Right atrium auricular region (tissue), 2 donors: ENCODE data around the gene PSMD10. TPM values are rescaled to one million over a fixed set of nuclear protein-coding genes. Genes with fewer than 3 reads are reported as not detected.
A peak's percentile ranks its signal among the peaks of the same experiment; 100 is the strongest.

ENCODE experiments used
- DNase-seq: peaks from one replicate; pipeline ENCODE4 v3.0.0-alpha.2; 2019; ENCODE audit warnings: low spot score
- H3K27ac ChIP-seq, 2 donors: fragments of 200-600 bp; sonication (generic); 1 replicate in 1 of 2; 2 replicates in 1 of 2; pipeline ENCODE4 v1.5.1; 2016 to 2019
- H3K27me3 ChIP-seq, 2 donors: fragments of 200-600 bp; sonication (generic); one replicate each; pipeline versions ENCODE4 v1.5.1 to v1.6.0; 2017 to 2019
- H3K36me3 ChIP-seq: fragments of 200-600 bp; sonication (generic); one replicate; pipeline ENCODE4 v1.5.1; 2016
- H3K4me1 ChIP-seq, 2 donors: fragments of 200-600 bp; sonication (generic); one replicate each; pipeline versions ENCODE4 v1.5.1 to v1.6.0; 2017 to 2019
- H3K4me3 ChIP-seq, 2 donors: fragments of 200-600 bp; sonication (generic); 1 replicate in 1 of 2; 2 replicates in 1 of 2; pipeline ENCODE4 v1.5.1; 2017 to 2019; ENCODE audit warnings: mild to moderate bottlenecking in 1 of 2, moderate library complexity in 1 of 2
- H3K9me3 ChIP-seq, 2 donors: fragments of 200-600 bp; sonication (generic); one replicate each; pipeline ENCODE4 v1.5.1; 2019
- total RNA-seq, 2 donors: library from RNA; depleted of rRNA; stranded (reverse); fragments of >200 nt; gene quantifications; one replicate each; pipeline ENCODE4 v1.1.0, GENCODE V29; 2016
- TF ChIP-seq, protein P1 (sequence below), 2 donors: fragments of 200-600 bp; sonication (generic); IDR thresholded peaks; one replicate each; pipeline ENCODE4 v1.5.1; 2019; ENCODE audit warnings: antibody characterized with exemption in 2 of 2

Gene PSMD10
- total RNA-seq, 2 donors from 2014 or later = 22.5 to 23.6 TPM

DNA sequence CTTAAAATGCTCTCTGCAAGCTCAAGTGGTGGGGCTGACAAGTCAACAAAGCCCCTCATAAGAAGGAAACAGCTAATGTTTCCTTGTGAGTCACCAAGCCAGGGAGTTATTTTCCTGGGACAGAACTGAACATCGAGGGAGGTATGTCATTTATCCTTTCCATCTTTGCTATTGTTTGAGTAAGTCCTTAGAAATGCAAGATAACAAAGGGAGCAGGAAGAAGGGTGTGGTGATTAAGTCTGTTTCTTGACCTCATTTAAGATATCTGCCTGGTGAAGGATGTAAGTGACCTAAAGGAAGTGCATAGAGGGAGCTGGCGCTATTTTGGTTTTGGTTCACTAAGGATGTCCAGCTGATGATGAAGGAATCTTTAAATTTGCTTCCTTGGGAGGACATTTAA, 40.1 kb upstream of the PSMD10 start:
- no peaks in the 10 kb centered on the region for H3K9me3 ChIP-seq
- H3K4me3 ChIP-seq = no peak overlapping the region
- H3K27me3 ChIP-seq = no peaks in the 10 kb centered on the region
- peaks cover 15% of the 10 kb centered on the region for H3K36me3 ChIP-seq
- peak overlapping the region in 1 of 2 donors; percentile 35 for H3K27ac ChIP-seq
- no peak for DNase-seq
- TF ChIP-seq, protein P1, sequence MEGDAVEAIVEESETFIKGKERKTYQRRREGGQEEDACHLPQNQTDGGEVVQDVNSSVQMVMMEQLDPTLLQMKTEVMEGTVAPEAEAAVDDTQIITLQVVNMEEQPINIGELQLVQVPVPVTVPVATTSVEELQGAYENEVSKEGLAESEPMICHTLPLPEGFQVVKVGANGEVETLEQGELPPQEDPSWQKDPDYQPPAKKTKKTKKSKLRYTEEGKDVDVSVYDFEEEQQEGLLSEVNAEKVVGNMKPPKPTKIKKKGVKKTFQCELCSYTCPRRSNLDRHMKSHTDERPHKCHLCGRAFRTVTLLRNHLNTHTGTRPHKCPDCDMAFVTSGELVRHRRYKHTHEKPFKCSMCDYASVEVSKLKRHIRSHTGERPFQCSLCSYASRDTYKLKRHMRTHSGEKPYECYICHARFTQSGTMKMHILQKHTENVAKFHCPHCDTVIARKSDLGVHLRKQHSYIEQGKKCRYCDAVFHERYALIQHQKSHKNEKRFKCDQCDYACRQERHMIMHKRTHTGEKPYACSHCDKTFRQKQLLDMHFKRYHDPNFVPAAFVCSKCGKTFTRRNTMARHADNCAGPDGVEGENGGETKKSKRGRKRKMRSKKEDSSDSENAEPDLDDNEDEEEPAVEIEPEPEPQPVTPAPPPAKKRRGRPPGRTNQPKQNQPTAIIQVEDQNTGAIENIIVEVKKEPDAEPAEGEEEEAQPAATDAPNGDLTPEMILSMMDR (IDR thresholded peaks at IDR 0.05) = no peak
- H3K4me1 ChIP-seq = no peaks in the 10 kb centered on the region

DNA sequence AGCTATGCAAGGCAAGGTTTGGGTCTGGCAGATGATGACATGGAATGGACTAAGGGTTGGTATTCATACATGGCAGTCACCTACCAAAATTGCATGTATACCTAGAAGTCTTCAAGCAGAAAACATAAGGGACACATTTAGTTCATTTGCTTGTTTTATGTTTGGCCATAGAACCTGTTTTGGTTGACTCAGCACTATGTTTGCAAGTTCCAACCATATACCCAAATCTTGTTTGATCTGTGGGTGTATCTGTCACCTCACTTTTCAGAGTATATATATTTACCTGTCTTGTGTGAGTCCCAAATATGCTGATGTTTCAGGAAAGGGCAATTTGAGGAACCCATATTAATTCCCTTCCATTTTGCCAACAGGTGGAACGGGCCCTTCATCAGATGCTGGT, 39.5 kb upstream of the PSMD10 start:
- no peak overlapping the region for H3K27ac ChIP-seq

DNA sequence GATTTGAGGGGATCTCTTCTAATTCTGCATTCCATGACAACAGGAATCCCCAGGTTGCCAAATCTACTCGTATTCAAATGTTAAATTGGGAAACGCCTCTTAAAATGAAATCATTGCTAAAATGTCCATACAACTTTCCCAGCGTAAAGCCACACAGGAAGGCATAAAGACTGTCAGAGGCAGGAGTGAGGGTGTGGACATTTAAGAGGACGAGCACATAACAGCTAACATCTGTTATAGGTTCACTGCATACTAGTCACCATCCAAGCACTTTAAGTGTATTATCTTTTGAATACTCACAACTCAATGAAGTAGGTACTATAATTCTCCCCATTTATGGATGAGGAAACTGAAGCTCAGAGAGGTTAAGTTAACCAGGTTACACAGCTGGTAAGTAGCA, 35.8 kb upstream of the PSMD10 start:
- H3K9me3 ChIP-seq = no peaks in the 10 kb centered on the region
- no peak for DNase-seq
- TF ChIP-seq, protein P1 (IDR thresholded peaks at IDR 0.05) = no peak
- peaks cover 0 to 20% of the 10 kb centered on the region in 2 donors for H3K4me1 ChIP-seq
- H3K36me3 ChIP-seq = no peaks in the 10 kb centered on the region
- H3K27me3 ChIP-seq = no peaks in the 10 kb centered on the region
- H3K4me3 ChIP-seq = no peak overlapping the region
- no peak overlapping the region for H3K27ac ChIP-seq

More for the DNA sequence above, 39.5 kb upstream of the PSMD10 start:
- no peak for DNase-seq
- no peak overlapping the region for H3K4me3 ChIP-seq
- H3K9me3 ChIP-seq = no peaks in the 10 kb centered on the region
- peaks cover 15% of the 10 kb centered on the region for H3K36me3 ChIP-seq
- H3K4me1 ChIP-seq = no peaks in the 10 kb centered on the region
- H3K27me3 ChIP-seq = no peaks in the 10 kb centered on the region
- TF ChIP-seq, protein P1 (IDR thresholded peaks at IDR 0.05) = no peak

DNA sequence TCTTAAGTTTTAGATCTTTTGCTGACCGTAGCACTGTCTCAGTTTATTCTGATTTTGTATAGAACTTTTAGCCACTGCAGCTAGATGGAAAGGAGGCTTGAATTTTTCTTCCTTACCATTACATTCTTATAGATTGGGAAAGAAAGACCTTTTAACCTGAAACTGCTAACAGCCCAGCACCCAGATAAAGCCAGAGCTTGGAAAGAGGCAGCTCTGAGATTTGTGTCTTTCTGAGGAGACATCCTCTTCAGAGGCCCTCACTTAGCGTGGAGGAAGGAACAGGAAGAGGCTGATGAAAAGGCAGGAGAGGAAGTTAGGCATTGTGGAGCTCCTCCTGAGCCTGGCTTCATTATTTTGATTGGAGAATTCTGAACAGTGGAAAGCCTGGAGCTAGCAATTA, 35.3 kb upstream of the PSMD10 start:
- H3K27ac ChIP-seq = no peak overlapping the region
- no peak for DNase-seq
- TF ChIP-seq, protein P1 (IDR thresholded peaks at IDR 0.05) = no peak
- no peak overlapping the region for H3K4me3 ChIP-seq
- peaks cover 0 to 22% of the 10 kb centered on the region in 2 donors for H3K4me1 ChIP-seq
- H3K36me3 ChIP-seq = no peaks in the 10 kb centered on the region
- no peaks in the 10 kb centered on the region for H3K27me3 ChIP-seq
- no peaks in the 10 kb centered on the region for H3K9me3 ChIP-seq

DNA sequence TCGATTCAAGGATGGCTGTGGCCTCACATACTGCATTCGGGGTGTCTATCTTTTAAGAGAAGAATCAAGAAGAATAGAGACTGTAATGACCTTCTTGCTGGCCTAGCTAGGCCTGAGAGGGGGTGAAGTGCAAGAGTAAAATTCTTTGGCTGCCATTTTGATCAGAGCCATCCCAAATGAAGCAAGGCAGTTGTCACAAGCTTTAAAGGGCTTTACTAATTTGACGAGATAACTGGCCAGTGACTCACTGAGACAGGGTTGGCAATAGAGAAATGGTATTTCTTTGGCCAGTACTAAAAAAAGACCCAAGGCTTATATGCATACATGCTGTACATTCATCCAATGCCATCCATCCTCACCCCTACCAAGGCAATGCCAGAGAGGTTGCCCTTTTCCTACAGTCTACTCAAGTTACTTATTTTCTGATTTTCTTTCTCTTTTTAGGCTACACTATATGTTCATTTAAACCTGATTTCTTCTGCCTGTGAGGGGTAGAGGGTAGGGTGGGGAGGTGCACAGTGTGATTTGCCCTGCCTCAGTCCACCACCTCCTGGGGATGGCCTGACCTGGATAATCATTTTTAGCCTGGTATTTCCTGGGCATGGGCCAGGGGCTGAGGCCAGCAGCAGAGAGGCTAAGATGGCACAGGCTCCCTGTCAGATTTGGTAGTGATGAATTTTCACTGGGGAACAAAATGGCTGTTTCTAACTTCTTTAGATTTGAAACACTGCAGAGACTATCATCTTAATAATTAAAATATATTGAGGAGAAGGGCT, 32.4 kb upstream of the PSMD10 start:
- Histone ChIP-seq H3K36me3 (no peaks in the 10 kb centered on the region), H3K27ac (peak overlapping the region in 1 of 2 donors; percentile 12), H3K27me3 (no peaks in the 10 kb centered on the region), H3K9me3 (no peaks in the 10 kb centered on the region), H3K4me1 (peaks cover 0 to 31% of the 10 kb centered on the region in 2 donors), H3K4me3 (no peak overlapping the region)
- TF ChIP-seq, protein P1 (IDR thresholded peaks at IDR 0.05) = no peak
- no peak for DNase-seq
